Heart right ventricle (tissue), 16 donors: Measurements from ENCODE around the gene EIF3L. TPM values are rescaled to one million over a fixed set of nuclear protein-coding genes. Genes with fewer than 3 reads are reported as not detected.

Source experiments
- ATAC-seq, 8 donors: fragments of 200-7000 bp; cut with Tn5 transposase; one replicate each; pipeline ENCODE4 v1.9.1; 2020; ENCODE audit warnings: mild to moderate bottlenecking in 8 of 8, moderate library complexity in 8 of 8, moderate number of reproducible peaks in 1 of 8
- DNase-seq, 2 donors: peaks; one replicate each; pipeline ENCODE4 v3.0.0-alpha.2; 2020
- H3K27ac ChIP-seq, 10 donors: fragments of 200-600 bp; sonication (generic) in 2 of 10; one replicate each; pipeline versions ENCODE4 v1.5.0 to v1.8.0; 2020 to 2022; ENCODE audit warnings: mild to moderate bottlenecking in 3 of 10
- H3K27me3 ChIP-seq, 7 donors: fragments of 200-600 bp; one replicate each; pipeline ENCODE4 v1.8.0; 2021 to 2022; ENCODE audit warnings: mild to moderate bottlenecking in 2 of 7
- H3K36me3 ChIP-seq, 9 donors: fragments of 200-600 bp; sonication (generic) in 1 of 9; one replicate each; pipeline versions ENCODE4 v1.5.0 to v1.8.0; 2020 to 2022; ENCODE audit warnings: mild to moderate bottlenecking in 2 of 9
- H3K4me1 ChIP-seq, 9 donors: fragments of 200-600 bp; sonication (generic) in 1 of 9; one replicate each; pipeline versions ENCODE4 v1.5.0 to v1.8.0; 2020 to 2022; ENCODE audit warnings: mild to moderate bottlenecking in 4 of 9
- H3K4me3 ChIP-seq, 10 donors: fragments of 200-600 bp; sonication (generic) in 2 of 10; one replicate each; pipeline versions ENCODE4 v1.5.0 to v1.8.0; 2020 to 2022; ENCODE audit warnings: mild to moderate bottlenecking in 7 of 10, moderate library complexity in 2 of 10
- H3K9me3 ChIP-seq, 11 donors: fragments of 200-600 bp in 10 of 11; sonication (generic) in 2 of 11; one replicate each; pipeline versions ENCODE4 v1.5.0 to v1.8.0; 2013 to 2022; ENCODE audit warnings: mild to moderate bottlenecking in 2 of 11, control low read depth in 1 of 11, moderate library complexity in 1 of 11
- CTCF ChIP-seq, 9 donors: fragments of 200-600 bp; sonication (generic) in 2 of 9; IDR thresholded peaks; one replicate each; pipeline versions ENCODE4 v1.5.0 to v1.8.0; 2021 to 2022; ENCODE audit warnings: antibody characterized with exemption in 9 of 9, mild to moderate bottlenecking in 5 of 9, moderate library complexity in 1 of 9
- WGBS, 2 donors: extraction: QIAGEN DNeasy Blood & Tissue Kit; methylation state at CpG; one replicate each; pipeline ENCODE4 v1.1.7; 2013; ENCODE audit warnings: inconsistent platforms in 1 of 2; 5-methylcytosine and 5-hydroxymethylcytosine counted together
- intact Hi-C, 10 donors: fragments of 100-400 bp; cut with DNase I; formaldehyde crosslinking; loops; one replicate each; pipeline versions ENCODE4 v1.11.1 to v1.14.2; 2022
- polyA plus RNA-seq, 2 donors: library from polyadenylated mRNA; stranded (reverse); fragments of 200-250 nt; gene quantifications; one replicate each; pipeline ENCODE4 v1.2.3, GENCODE V29; 2013
- total RNA-seq, 10 donors: library from RNA; stranded (reverse); fragmentation: NEBNext Ultra II Directional in 3 of 10; extraction: Animal tissue kit (Norgen Biotek cat#: 25700) in 3 of 10; gene quantifications; one replicate each; pipeline versions ENCODE4 v1.2.1 to v1.2.4, GENCODE V29; 2021 to 2023
- donor health status: Arrhythmogenic right ventricular cardiomyopathy.
- donor health status: ischemic (EF 13 %, LVEDD 7.1; RV severe dilation, severe dysfunction).
- donor health status: healthy with polysubstance abuse.
- donor health status: DM: no; HTN: yes; CAD: no.
- donor health status: DM: no; HTN: no; CAD: no.
- donor health status: ischemic (EF 25% LVEDD 6.9; RV normal size, moderate dysfunction).
- donor health status: ischemic (EF 25% LVEDD 5.7; RV mildly dilated, moderate dysfunction).
- donor health status: healthy.
- donor health status: DM: yes; HTN: yes; CAD: no.
- donor health status: Ischemic cardiomyopathy.
- donor health status: ischemic (EF 35%, LVEDD 5.7; RV mildly dilated, moderate dysfunction).
- donor health status: nonischemic (EF 11% LVEDD 7.7; RV severe dilation, severe dysfunction).
- donor health status: DM: yes; HTN: yes; CAD: no.
- donor health status: PGD.
- donor health status: ischemic (EF 29% LVEDD 5.4; RV normal size, mild dysfunction).
- donor health status: nonischemic (EF 23%, LVEDD 6.1; RV moderate dilation, normal function).

Gene EIF3L
- total and polyA plus RNA-seq, 12 donors: 135 to 489 (median 428) TPM

- peaks cover 0 to 7% (median 0%) of the 10 kb centered on the region in 7 donors for H3K27me3 ChIP-seq
- DNase-seq (no peak), ATAC-seq (no peak)
- H3K4me1 ChIP-seq: peaks cover 0 to 23% (median 17%) of the 10 kb centered on the region in 9 donors
- no peak for TF ChIP-seq CTCF (IDR thresholded peaks at IDR 0.05)
- no peak overlapping the region for H3K4me3 ChIP-seq
- 92 to 94% methylated on average over 27 of the region's 27 CpGs for WGBS, 2 donors
- intact Hi-C loops: loop anchor here in 4 of 10 donors (10.0 kb wide), 2 partner anchors 122 to 152 kb away; no protein-coding TSS in a partner anchor
- H3K36me3 ChIP-seq: peaks cover 0 to 16% (median 0%) of the 10 kb centered on the region in 9 donors
- H3K27ac ChIP-seq: peak overlapping the region in 2 of 10 donors; percentile 2 to 13
- H3K9me3 ChIP-seq: no peaks in the 10 kb centered on the region
Observed at GRCh38 chr22:37812869-37813678, 36.1 kb upstream of the EIF3L start.

- Histone ChIP-seq H3K9me3 (no peaks in the 10 kb centered on the region), H3K4me3 (no peak overlapping the region)
- 88 to 89% methylated on average over 10 to 12 of the region's 12 CpGs for WGBS, 2 donors
Observed at GRCh38 chr22:37815593-37815992, 33.6 kb upstream of the EIF3L start.

GRCh38 chr22:37816543-37817180 lies 32.6 kb upstream of the EIF3L start:
- no peak for TF ChIP-seq CTCF (IDR thresholded peaks at IDR 0.05)

More at GRCh38 chr22:37815593-37815992, 33.6 kb upstream of the EIF3L start:
- peaks cover 0 to 16% (median 0%) of the 10 kb centered on the region in 9 donors for H3K36me3 ChIP-seq
- DNase-seq: no peak
- TF ChIP-seq CTCF (IDR thresholded peaks at IDR 0.05): no peak
- no peak overlapping the region for H3K27ac ChIP-seq
- H3K4me1 ChIP-seq: peaks cover 4 to 25% (median 18%) of the 10 kb centered on the region in 9 donors
- intact Hi-C loops: loop anchor here in 7 of 10 donors (5.0 to 10.0 kb wide), 4 partner anchors 52 to 152 kb away; no protein-coding TSS in a partner anchor
- no peak for ATAC-seq
- H3K27me3 ChIP-seq: peaks cover 0 to 28% (median 10%) of the 10 kb centered on the region in 7 donors

More at GRCh38 chr22:37816543-37817180, 32.6 kb upstream of the EIF3L start:
- intact Hi-C loops: loop anchor here (1.0 to 10.0 kb wide), 8 partner anchors 44 to 151 kb away; no protein-coding TSS in a partner anchor
- ATAC-seq: no peak
- DNase-seq: no peak
- Histone ChIP-seq H3K9me3 (no peaks in the 10 kb centered on the region), H3K27ac (no peak overlapping the region), H3K27me3 (peaks cover 0 to 28% (median 19%) of the 10 kb centered on the region in 7 donors), H3K4me3 (no peak overlapping the region), H3K36me3 (peaks cover 0 to 16% (median 0%) of the 10 kb centered on the region in 9 donors), H3K4me1 (peaks cover 4 to 25% (median 18%) of the 10 kb centered on the region in 9 donors)
- WGBS, 2 donors: 92 to 93% methylated on average over 23 of the region's 23 CpGs
